ENCODE data around the gene GRK1. TPM values are rescaled to one million over a fixed set of nuclear protein-coding genes. Genes with fewer than 3 reads are reported as not detected.

The GRK1 gene
- total RNA-seq, 1 donor from 2014 or later = 1.5 TPM

DNA sequence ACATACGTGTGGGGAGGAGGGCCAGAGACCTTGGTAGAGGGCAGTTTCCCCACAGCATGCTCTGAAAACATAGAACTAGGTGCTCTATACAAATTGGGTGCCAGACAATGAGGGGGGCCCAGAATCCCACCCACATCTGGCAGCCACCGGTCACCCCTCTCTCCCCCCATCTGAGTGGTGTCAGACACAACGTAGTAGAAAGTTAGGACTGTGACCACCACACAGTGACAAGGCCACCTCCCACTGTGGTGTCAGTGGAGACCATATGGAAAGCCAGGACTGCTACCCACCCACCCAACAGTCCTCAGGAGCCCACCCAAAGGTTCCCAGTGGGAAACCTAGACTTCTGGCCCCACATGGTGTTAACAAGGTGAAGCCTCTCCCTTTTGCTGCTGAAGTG lies 7.0 kb upstream of the GRK1 start:
- H3K27me3 Mint-ChIP-seq (ENCODE audit: low read depth) = peaks cover 20% of the 10 kb centered on the region
- H3K36me3 Mint-ChIP-seq (ENCODE audit: low read depth) = no peaks in the 10 kb centered on the region
- DNase-seq (ENCODE audit: low read depth, low spot score) = no peak
- H3K4me3 Mint-ChIP-seq = no peak overlapping the region
- H3K27ac Mint-ChIP-seq (ENCODE audit: unreplicated experiment) = no peak overlapping the region
- peaks cover 5% of the 10 kb centered on the region for H3K4me1 Mint-ChIP-seq
- H3K9me3 Mint-ChIP-seq = peaks cover 14% of the 10 kb centered on the region
- TF ChIP-seq, protein P1, sequence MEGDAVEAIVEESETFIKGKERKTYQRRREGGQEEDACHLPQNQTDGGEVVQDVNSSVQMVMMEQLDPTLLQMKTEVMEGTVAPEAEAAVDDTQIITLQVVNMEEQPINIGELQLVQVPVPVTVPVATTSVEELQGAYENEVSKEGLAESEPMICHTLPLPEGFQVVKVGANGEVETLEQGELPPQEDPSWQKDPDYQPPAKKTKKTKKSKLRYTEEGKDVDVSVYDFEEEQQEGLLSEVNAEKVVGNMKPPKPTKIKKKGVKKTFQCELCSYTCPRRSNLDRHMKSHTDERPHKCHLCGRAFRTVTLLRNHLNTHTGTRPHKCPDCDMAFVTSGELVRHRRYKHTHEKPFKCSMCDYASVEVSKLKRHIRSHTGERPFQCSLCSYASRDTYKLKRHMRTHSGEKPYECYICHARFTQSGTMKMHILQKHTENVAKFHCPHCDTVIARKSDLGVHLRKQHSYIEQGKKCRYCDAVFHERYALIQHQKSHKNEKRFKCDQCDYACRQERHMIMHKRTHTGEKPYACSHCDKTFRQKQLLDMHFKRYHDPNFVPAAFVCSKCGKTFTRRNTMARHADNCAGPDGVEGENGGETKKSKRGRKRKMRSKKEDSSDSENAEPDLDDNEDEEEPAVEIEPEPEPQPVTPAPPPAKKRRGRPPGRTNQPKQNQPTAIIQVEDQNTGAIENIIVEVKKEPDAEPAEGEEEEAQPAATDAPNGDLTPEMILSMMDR (conservative IDR thresholded peaks at IDR 0.05) = no peak

DNA sequence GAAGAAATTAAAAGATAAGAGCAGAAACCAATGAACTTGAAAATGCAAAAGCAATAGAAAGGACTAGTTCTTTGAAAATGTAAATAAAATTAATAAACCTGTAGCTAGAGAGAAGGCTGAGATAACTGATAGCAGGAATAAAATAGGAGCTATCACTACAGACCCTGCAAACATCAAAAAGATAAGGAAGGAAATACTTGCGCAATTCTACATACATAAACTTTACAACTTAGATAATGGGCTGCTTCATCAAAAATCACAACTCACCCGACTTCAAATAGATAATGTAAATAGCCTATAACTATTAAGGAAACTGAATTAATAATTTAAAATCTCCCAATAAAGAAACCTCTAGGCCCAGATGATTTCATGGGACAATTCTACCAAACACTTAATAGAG lies 5.5 kb upstream of the GRK1 start:
- Mint-ChIP-seq H3K4me3 (no peak overlapping the region), H3K27ac (ENCODE audit: unreplicated experiment) (no peak overlapping the region), H3K36me3 (ENCODE audit: low read depth) (no peaks in the 10 kb centered on the region), H3K9me3 (peaks cover 14% of the 10 kb centered on the region), H3K4me1 (peaks cover under 1% of the 10 kb centered on the region), H3K27me3 (ENCODE audit: low read depth) (peaks cover 21% of the 10 kb centered on the region)
- TF ChIP-seq, protein P1 (conservative IDR thresholded peaks at IDR 0.05) = no peak
- no peak for DNase-seq (ENCODE audit: low read depth, low spot score)

- H3K36me3 Mint-ChIP-seq (ENCODE audit: low read depth) = peaks cover 2% of the 10 kb centered on the region
- H3K27ac Mint-ChIP-seq (ENCODE audit: unreplicated experiment) = no peak overlapping the region
- peaks cover 6% of the 10 kb centered on the region for H3K4me1 Mint-ChIP-seq
- no peak for DNase-seq (ENCODE audit: low read depth, low spot score)
- peaks cover 17% of the 10 kb centered on the region for H3K9me3 Mint-ChIP-seq
- TF ChIP-seq, protein P1 (conservative IDR thresholded peaks at IDR 0.05) = no peak
- H3K27me3 Mint-ChIP-seq (ENCODE audit: low read depth) = peaks cover 26% of the 10 kb centered on the region
- no peak overlapping the region for H3K4me3 Mint-ChIP-seq
These were observed 3.1 kb upstream of the GRK1 start for GRCh38 chr13:113663934-113664333.

GRCh38 chr13:113664751-113665596 lies 2.0 kb upstream of the GRK1 start:
- no peak overlapping the region for H3K27ac Mint-ChIP-seq (ENCODE audit: unreplicated experiment)

GRCh38 chr13:113665597-113666328 lies 1.3 kb upstream of the GRK1 start:
- H3K4me3 Mint-ChIP-seq = peak overlapping the region; percentile 23
- TF ChIP-seq, protein P1 (conservative IDR thresholded peaks at IDR 0.05) = no peak

More at GRCh38 chr13:113664751-113665596, 2.0 kb upstream of the GRK1 start:
- peak; percentile 14 for DNase-seq (ENCODE audit: low read depth, low spot score)
- Mint-ChIP-seq H3K4me3 (peak overlapping the region; percentile 74), H3K4me1 (peaks cover 8% of the 10 kb centered on the region), H3K36me3 (ENCODE audit: low read depth) (peaks cover 2% of the 10 kb centered on the region), H3K27me3 (ENCODE audit: low read depth) (peaks cover 26% of the 10 kb centered on the region), H3K9me3 (peaks cover 17% of the 10 kb centered on the region)
- TF ChIP-seq, protein P1 (conservative IDR thresholded peaks at IDR 0.05) = no peak

More at GRCh38 chr13:113665597-113666328, 1.3 kb upstream of the GRK1 start:
- Mint-ChIP-seq H3K4me1 (peaks cover 8% of the 10 kb centered on the region), H3K27me3 (ENCODE audit: low read depth) (peaks cover 26% of the 10 kb centered on the region), H3K27ac (ENCODE audit: unreplicated experiment) (no peak overlapping the region), H3K9me3 (peaks cover 15% of the 10 kb centered on the region), H3K36me3 (ENCODE audit: low read depth) (peaks cover 2% of the 10 kb centered on the region)
- DNase-seq (ENCODE audit: low read depth, low spot score) = peak; percentile 36

All from neural crest cell (in vitro differentiated cells).